ENCODE measurements around the gene C1QTNF4.
"Not testable (repeated sequence)": the region's sequence is repeated elsewhere in the genome, so short reads cannot be mapped to it uniquely, and the experiment has no call there.

The C1QTNF4 gene

DNA sequence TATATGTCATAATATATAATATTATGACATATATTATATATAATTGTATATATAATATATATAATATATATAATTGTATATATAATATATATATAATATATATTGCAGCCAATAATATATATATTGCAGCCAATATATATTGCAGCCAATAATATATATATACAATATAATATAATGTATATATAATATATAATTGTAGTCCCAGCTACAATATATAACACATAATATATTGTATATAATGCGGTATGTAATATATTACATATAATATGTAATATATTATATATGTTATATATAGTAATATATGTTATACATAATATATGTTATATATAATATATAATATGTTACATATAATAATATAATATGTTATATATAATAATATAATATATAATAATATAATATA, 35.5 kb downstream of the C1QTNF4 start:
- Histone ChIP-seq H3K4me3 (replicated peaks; ENCODE audit: insufficient read depth, low read length) (no peak overlapping the region), H3K27ac (replicated peaks) (no peak overlapping the region), H3K27me3 (ENCODE audit: insufficient read depth, poor library complexity, severe bottlenecking) (no peaks in the 10 kb centered on the region)
- TF ChIP-seq REST (IDR thresholded peaks at IDR 0.05; ENCODE audit: insufficient replicate concordance, low read depth) (no peak), POLR2AphosphoS5 (IDR thresholded peaks at IDR 0.05; ENCODE audit: low read depth) (no peak), SPI1 (IDR thresholded peaks at IDR 0.05; ENCODE audit: borderline replicate concordance, low read depth) (no peak), GABPA (IDR thresholded peaks at IDR 0.05; ENCODE audit: low read depth) (no peak)
- TF ChIP-seq, protein P1, sequence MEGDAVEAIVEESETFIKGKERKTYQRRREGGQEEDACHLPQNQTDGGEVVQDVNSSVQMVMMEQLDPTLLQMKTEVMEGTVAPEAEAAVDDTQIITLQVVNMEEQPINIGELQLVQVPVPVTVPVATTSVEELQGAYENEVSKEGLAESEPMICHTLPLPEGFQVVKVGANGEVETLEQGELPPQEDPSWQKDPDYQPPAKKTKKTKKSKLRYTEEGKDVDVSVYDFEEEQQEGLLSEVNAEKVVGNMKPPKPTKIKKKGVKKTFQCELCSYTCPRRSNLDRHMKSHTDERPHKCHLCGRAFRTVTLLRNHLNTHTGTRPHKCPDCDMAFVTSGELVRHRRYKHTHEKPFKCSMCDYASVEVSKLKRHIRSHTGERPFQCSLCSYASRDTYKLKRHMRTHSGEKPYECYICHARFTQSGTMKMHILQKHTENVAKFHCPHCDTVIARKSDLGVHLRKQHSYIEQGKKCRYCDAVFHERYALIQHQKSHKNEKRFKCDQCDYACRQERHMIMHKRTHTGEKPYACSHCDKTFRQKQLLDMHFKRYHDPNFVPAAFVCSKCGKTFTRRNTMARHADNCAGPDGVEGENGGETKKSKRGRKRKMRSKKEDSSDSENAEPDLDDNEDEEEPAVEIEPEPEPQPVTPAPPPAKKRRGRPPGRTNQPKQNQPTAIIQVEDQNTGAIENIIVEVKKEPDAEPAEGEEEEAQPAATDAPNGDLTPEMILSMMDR (IDR thresholded peaks at IDR 0.05; ENCODE audit: insufficient read depth, low read length), result no peak
- DNase-seq (ENCODE audit: low read depth in 1 of 2, low spot score in 1 of 2), result no peak

- not testable (repeated sequence) for DNase-seq (ENCODE audit: low read depth in 1 of 2, low spot score in 1 of 2); H3K27ac ChIP-seq (replicated peaks); H3K4me3 ChIP-seq (replicated peaks; ENCODE audit: insufficient read depth, low read length); H3K27me3 ChIP-seq (ENCODE audit: insufficient read depth, poor library complexity, severe bottlenecking)
Observed at GRCh38 chr11:47557004-47557403, 37.2 kb downstream of the C1QTNF4 start.

DNA sequence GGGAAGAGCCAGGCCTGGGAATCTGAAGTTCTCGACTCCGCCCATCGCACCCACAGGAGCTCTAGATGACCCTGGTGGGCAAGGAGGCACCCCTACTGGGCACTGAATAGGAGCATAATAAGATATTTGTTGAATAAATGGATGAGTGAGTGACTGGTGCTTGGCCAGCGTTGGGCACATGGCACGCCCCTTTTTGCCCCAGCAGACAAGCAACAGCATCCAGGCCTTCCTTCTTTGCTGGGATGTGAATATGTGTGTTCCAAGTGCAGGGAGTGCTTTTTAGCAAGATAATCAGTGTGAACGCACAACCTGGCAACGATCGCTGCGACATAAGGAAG, 40.8 kb downstream of the C1QTNF4 start:
- TF ChIP-seq POLR2AphosphoS5 (IDR thresholded peaks at IDR 0.05; ENCODE audit: low read depth) (no peak), REST (IDR thresholded peaks at IDR 0.05; ENCODE audit: insufficient replicate concordance, low read depth) (no peak), GABPA (IDR thresholded peaks at IDR 0.05; ENCODE audit: low read depth) (no peak), SPI1 (IDR thresholded peaks at IDR 0.05; ENCODE audit: borderline replicate concordance, low read depth) (no peak)
- TF ChIP-seq, protein P1 (IDR thresholded peaks at IDR 0.05; ENCODE audit: insufficient read depth, low read length), result no peak
- no peaks in the 10 kb centered on the region for H3K27me3 ChIP-seq (ENCODE audit: insufficient read depth, poor library complexity, severe bottlenecking)
- H3K4me3 ChIP-seq (replicated peaks; ENCODE audit: insufficient read depth, low read length), result peak overlapping the region; percentile 98
- peak overlapping the region; percentile 30 for H3K27ac ChIP-seq (replicated peaks)
- no peak for DNase-seq (ENCODE audit: low read depth in 1 of 2, low spot score in 1 of 2)

DNA sequence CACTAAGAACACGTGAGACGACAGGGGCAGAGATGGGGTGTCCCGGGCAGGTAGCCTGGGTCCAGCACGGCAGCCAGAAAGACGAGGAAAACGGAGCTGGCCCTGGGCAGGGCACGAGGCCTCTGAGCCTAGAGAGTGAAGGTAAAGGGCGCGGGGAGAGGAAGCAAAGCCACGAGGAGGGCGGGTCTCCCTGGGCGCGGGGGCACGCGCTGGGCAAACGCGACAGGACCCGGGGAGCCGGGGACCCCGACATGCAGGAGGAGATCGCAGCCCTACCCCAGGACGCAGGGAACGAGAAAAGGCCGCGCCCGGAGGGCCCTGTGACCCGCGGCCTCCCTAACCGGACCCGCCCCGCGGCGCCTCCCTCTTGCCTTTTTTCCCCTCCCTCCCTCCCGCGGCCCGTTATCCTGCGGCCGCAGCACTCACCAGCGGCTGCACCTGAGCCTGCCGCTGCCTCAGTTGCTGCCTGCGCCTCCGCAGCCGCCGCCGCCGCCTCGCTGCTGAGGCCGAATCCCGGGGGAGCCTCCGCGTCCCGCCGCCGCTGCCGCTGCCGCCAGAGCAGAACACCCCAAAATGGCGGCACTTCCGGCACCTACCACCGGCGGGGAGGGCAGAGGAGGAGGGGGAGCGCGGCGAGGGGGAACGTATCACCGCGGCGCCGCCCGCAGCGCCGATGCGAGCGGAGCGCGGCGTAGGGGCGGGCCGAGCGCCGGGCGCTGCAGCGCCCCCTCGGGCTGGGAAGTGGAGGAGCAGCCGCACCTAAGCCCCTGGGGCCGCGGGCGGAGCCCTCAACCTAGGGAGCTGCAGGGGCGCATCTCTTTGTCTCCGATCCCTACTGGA, 41.4 kb downstream of the C1QTNF4 start, which contains the start of gene CELF1:
CELF1 (minus strand) TSS at position 567 of the 840 bp plus-strand sequence. CDS start 53,609 bp downstream, outside the sequence.
- Histone ChIP-seq H3K27me3 (ENCODE audit: insufficient read depth, poor library complexity, severe bottlenecking) (no peaks in the 10 kb centered on the region), H3K27ac (replicated peaks) (peak within 1 kb of the TSS; percentile 84), H3K4me3 (replicated peaks; ENCODE audit: insufficient read depth, low read length) (peak within 1 kb of the TSS; percentile 98)
- peak; percentile 79 to 92 for DNase-seq (ENCODE audit: low read depth in 1 of 2, low spot score in 1 of 2)
- no peak for TF ChIP-seq REST (IDR thresholded peaks at IDR 0.05; ENCODE audit: insufficient replicate concordance, low read depth)
- TF ChIP-seq GABPA (IDR thresholded peaks at IDR 0.05; ENCODE audit: low read depth), result peak; percentile 60
- TF ChIP-seq, protein P1 (IDR thresholded peaks at IDR 0.05; ENCODE audit: insufficient read depth, low read length), result peak; percentile 60
- peak; percentile 26; the same call in 1 of the 2 replicates for TF ChIP-seq SPI1 (IDR thresholded peaks at IDR 0.05; ENCODE audit: borderline replicate concordance, low read depth)
- peak; percentile 56; the same call in 1 of the 2 replicates for TF ChIP-seq POLR2AphosphoS5 (IDR thresholded peaks at IDR 0.05; ENCODE audit: low read depth)
